ENCODE results near the gene GNB4. TPM values are rescaled to one million over a fixed set of nuclear protein-coding genes. Genes with fewer than 3 reads are reported as not detected.

GNB4 gene
- total RNA-seq, 1 donor from 2014 or later = 85.7 TPM

DNA sequence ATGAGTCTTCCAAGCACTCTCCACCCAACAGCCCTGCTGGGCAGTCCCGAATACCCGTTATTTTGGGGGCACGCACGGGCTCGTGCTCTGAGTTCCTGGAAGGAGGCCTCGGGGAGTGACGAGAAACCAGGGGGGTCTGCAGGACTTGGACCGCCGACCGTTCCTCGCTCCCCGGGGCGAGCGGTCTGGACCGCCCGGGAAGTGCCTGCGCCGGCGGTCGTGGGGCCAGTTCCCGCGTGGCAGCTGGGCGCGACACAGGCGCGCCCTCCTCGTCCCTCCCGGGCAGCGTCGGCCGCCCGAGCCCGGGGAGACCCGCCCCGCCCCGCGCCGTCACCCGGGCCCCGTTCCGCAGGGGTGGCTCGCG is 387 bp downstream of the GNB4 start:
- no peaks in the 10 kb centered on the region for H3K36me3 ChIP-seq (ENCODE audit: insufficient read depth, low read length)
- H3K4me3 Mint-ChIP-seq (ENCODE audit: unreplicated experiment) = peak overlapping the region; percentile 94
- no peak for TF ChIP-seq EZH2 (IDR thresholded peaks at IDR 0.05; ENCODE audit: insufficient read depth, low read length)
- TF ChIP-seq, protein P1, sequence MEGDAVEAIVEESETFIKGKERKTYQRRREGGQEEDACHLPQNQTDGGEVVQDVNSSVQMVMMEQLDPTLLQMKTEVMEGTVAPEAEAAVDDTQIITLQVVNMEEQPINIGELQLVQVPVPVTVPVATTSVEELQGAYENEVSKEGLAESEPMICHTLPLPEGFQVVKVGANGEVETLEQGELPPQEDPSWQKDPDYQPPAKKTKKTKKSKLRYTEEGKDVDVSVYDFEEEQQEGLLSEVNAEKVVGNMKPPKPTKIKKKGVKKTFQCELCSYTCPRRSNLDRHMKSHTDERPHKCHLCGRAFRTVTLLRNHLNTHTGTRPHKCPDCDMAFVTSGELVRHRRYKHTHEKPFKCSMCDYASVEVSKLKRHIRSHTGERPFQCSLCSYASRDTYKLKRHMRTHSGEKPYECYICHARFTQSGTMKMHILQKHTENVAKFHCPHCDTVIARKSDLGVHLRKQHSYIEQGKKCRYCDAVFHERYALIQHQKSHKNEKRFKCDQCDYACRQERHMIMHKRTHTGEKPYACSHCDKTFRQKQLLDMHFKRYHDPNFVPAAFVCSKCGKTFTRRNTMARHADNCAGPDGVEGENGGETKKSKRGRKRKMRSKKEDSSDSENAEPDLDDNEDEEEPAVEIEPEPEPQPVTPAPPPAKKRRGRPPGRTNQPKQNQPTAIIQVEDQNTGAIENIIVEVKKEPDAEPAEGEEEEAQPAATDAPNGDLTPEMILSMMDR (IDR thresholded peaks at IDR 0.05; ENCODE audit: insufficient read depth, low read depth, low read length) = no peak
- no peak for FAIRE-seq
- peaks cover 3% of the 10 kb centered on the region for H3K36me3 Mint-ChIP-seq (ENCODE audit: low read depth, unreplicated experiment)
- peaks cover 2% of the 10 kb centered on the region for H3K27me3 Mint-ChIP-seq (ENCODE audit: low read depth, unreplicated experiment)
- H3K9ac ChIP-seq (ENCODE audit: low read length) = peak overlapping the region; percentile 95
- H3K27ac ChIP-seq (ENCODE audit: low read depth, low read length) = peak overlapping the region; percentile 89
- peak overlapping the region; percentile 82 for H3K4me3 ChIP-seq (ENCODE audit: insufficient read depth, low read depth, low read length)
- peaks cover 51% of the 10 kb centered on the region for H3K79me2 ChIP-seq (ENCODE audit: insufficient read depth, low read length)
- peak overlapping the region; percentile 69 for H2AFZ ChIP-seq (ENCODE audit: low read depth, low read length)
- peaks cover 16% of the 10 kb centered on the region for H3K4me1 ChIP-seq (ENCODE audit: insufficient read depth, low read length)
- H3K9me3 ChIP-seq (ENCODE audit: insufficient read depth, low read depth, low read length) = no peaks in the 10 kb centered on the region
- no peaks in the 10 kb centered on the region for H3K9me3 Mint-ChIP-seq (ENCODE audit: unreplicated experiment)
- peak overlapping the region; percentile 78 for H3K27ac Mint-ChIP-seq (ENCODE audit: unreplicated experiment)
- peak; percentile 20 for DNase-seq (ENCODE audit: low read depth)
- peaks cover 29% of the 10 kb centered on the region for H3K4me1 Mint-ChIP-seq (ENCODE audit: low read depth, unreplicated experiment)
- H3K4me2 ChIP-seq (ENCODE audit: low read length) = peak overlapping the region; percentile 95
- no peaks in the 10 kb centered on the region for H3K27me3 ChIP-seq (ENCODE audit: insufficient read depth, low read length)
- peaks cover 31% of the 10 kb centered on the region for H4K20me1 ChIP-seq (ENCODE audit: insufficient read depth, low read length)

DNA sequence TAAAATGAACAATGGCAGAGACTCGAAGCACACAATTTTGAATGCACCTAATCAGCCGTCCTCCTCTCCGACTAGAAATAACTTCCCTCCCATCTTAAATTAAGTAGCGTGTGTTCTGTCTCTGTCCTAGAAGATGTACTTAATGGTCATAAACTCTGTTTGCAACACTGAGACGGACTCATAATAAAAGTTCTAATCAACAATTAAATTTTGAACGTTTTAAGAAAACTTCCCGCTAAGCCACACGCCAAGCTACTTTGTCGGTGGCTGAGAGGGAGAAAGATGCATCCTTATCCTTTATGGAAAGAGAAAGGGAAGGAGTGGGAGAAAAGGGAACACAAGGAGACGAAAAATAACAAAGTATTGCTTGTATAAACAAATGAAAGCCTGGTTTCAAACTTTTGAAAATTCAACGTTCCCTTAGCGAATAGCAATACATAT is 989 bp downstream of the GNB4 start:
- peaks cover 16% of the 10 kb centered on the region for H3K4me1 ChIP-seq (ENCODE audit: insufficient read depth, low read length)
- peaks cover 37% of the 10 kb centered on the region for H4K20me1 ChIP-seq (ENCODE audit: insufficient read depth, low read length)
- H3K9me3 Mint-ChIP-seq (ENCODE audit: unreplicated experiment) = no peaks in the 10 kb centered on the region
- H3K9ac ChIP-seq (ENCODE audit: low read length) = peak overlapping the region; percentile 95
- H3K4me2 ChIP-seq (ENCODE audit: low read length) = peak overlapping the region; percentile 95
- TF ChIP-seq, protein P1 (IDR thresholded peaks at IDR 0.05; ENCODE audit: insufficient read depth, low read depth, low read length) = no peak
- no peak for TF ChIP-seq EZH2 (IDR thresholded peaks at IDR 0.05; ENCODE audit: insufficient read depth, low read length)
- peaks cover 2% of the 10 kb centered on the region for H3K27me3 Mint-ChIP-seq (ENCODE audit: low read depth, unreplicated experiment)
- no peaks in the 10 kb centered on the region for H3K9me3 ChIP-seq (ENCODE audit: insufficient read depth, low read depth, low read length)
- H3K27me3 ChIP-seq (ENCODE audit: insufficient read depth, low read length) = no peaks in the 10 kb centered on the region
- H3K36me3 Mint-ChIP-seq (ENCODE audit: low read depth, unreplicated experiment) = peaks cover 3% of the 10 kb centered on the region
- peak overlapping the region; percentile 78 for H3K27ac Mint-ChIP-seq (ENCODE audit: unreplicated experiment)
- peak overlapping the region; percentile 94 for H3K4me3 Mint-ChIP-seq (ENCODE audit: unreplicated experiment)
- peaks cover 23% of the 10 kb centered on the region for H3K4me1 Mint-ChIP-seq (ENCODE audit: low read depth, unreplicated experiment)
- no peaks in the 10 kb centered on the region for H3K36me3 ChIP-seq (ENCODE audit: insufficient read depth, low read length)
- peak overlapping the region; percentile 36 for H2AFZ ChIP-seq (ENCODE audit: low read depth, low read length)
- H3K4me3 ChIP-seq (ENCODE audit: insufficient read depth, low read depth, low read length) = peak overlapping the region; percentile 82
- FAIRE-seq (peak; percentile 55), DNase-seq (ENCODE audit: low read depth) (peak; percentile 15)
- H3K79me2 ChIP-seq (ENCODE audit: insufficient read depth, low read length) = peaks cover 57% of the 10 kb centered on the region
- H3K27ac ChIP-seq (ENCODE audit: low read depth, low read length) = peak overlapping the region; percentile 89

DNA sequence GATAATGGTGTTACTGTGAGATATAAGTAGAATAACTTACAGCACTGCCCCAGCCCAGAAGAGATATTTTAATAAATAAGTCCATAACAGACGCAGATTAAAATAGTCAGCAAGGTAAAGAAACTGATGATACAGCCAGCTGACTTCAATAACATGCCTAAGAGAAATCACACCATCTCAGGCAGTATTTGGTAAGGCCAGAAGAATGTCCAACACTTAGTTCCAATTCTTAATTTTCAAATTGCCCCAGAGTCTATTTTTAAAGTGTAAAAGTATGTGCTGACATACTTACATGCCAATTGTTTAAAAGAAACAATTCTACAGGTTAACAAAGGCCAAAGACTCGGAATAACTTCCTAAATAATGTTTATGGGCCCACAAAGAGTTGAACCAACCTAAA is 1.6 kb downstream of the GNB4 start:
- Histone ChIP-seq H3K4me2 (ENCODE audit: low read length) (peak overlapping the region; percentile 95), H3K36me3 (ENCODE audit: insufficient read depth, low read length) (no peaks in the 10 kb centered on the region), H3K4me1 (ENCODE audit: insufficient read depth, low read length) (peaks cover 16% of the 10 kb centered on the region), H2AFZ (ENCODE audit: low read depth, low read length) (no peak overlapping the region), H3K79me2 (ENCODE audit: insufficient read depth, low read length) (peaks cover 63% of the 10 kb centered on the region), H3K9ac (ENCODE audit: low read length) (peak overlapping the region; percentile 95), H3K4me3 (ENCODE audit: insufficient read depth, low read depth, low read length) (peak overlapping the region; percentile 82), H3K27me3 (ENCODE audit: insufficient read depth, low read length) (no peaks in the 10 kb centered on the region), H3K27ac (ENCODE audit: low read depth, low read length) (peak overlapping the region; percentile 89), H3K9me3 (ENCODE audit: insufficient read depth, low read depth, low read length) (no peaks in the 10 kb centered on the region), H4K20me1 (ENCODE audit: insufficient read depth, low read length) (peaks cover 43% of the 10 kb centered on the region)
- no peak for TF ChIP-seq EZH2 (IDR thresholded peaks at IDR 0.05; ENCODE audit: insufficient read depth, low read length)
- TF ChIP-seq, protein P1 (IDR thresholded peaks at IDR 0.05; ENCODE audit: insufficient read depth, low read depth, low read length) = no peak
- Mint-ChIP-seq H3K27me3 (ENCODE audit: low read depth, unreplicated experiment) (peaks cover 2% of the 10 kb centered on the region), H3K27ac (ENCODE audit: unreplicated experiment) (peak overlapping the region; percentile 21), H3K4me1 (ENCODE audit: low read depth, unreplicated experiment) (peaks cover 19% of the 10 kb centered on the region), H3K9me3 (ENCODE audit: unreplicated experiment) (no peaks in the 10 kb centered on the region), H3K4me3 (ENCODE audit: unreplicated experiment) (peak overlapping the region; percentile 94), H3K36me3 (ENCODE audit: low read depth, unreplicated experiment) (peaks cover 3% of the 10 kb centered on the region)
- peak; percentile 39 for DNase-seq (ENCODE audit: low read depth)
- no peak for FAIRE-seq

Measured in astrocyte (in vitro differentiated cells and primary cell).